ENCODE results near the gene CUTC.

The CUTC gene

DNA sequence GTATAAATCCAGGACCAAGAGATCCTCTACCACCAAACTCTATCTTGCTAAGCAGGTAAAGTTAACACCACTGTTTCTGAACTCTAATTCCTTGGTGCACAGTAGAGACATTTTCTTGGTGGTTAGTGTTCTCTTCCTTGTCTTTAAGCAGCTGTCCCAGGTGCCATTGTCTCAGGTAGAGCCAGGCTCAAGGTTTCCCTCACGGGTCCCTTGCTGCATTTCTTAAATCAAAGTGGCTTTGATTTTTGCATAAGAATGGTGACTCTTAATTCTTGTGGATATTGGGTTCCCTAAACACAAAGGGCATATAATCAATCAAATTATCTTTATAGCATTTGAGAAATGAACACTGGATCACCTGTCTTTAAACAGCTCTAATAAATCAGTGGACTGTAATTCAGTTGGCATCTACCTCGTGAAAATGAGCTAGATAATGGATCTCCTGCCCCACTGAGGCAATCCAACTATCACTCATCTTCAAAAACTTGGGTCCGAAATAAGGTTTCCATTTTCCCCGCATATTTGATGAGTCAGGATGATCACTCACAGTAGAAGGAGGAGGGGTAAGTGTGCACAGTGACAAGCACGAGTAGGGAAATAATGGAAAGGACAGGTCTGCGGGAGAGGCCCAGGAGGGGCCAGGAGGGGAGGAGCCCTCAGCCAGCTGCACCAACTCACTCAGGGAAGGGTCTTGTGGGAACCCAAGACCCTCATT is 52.9 kb downstream of the CUTC start:
- no peaks in the 10 kb centered on the region for H3K27me3 ChIP-seq (ENCODE audit: insufficient read depth, poor library complexity, severe bottlenecking)
- TF ChIP-seq, protein P1, sequence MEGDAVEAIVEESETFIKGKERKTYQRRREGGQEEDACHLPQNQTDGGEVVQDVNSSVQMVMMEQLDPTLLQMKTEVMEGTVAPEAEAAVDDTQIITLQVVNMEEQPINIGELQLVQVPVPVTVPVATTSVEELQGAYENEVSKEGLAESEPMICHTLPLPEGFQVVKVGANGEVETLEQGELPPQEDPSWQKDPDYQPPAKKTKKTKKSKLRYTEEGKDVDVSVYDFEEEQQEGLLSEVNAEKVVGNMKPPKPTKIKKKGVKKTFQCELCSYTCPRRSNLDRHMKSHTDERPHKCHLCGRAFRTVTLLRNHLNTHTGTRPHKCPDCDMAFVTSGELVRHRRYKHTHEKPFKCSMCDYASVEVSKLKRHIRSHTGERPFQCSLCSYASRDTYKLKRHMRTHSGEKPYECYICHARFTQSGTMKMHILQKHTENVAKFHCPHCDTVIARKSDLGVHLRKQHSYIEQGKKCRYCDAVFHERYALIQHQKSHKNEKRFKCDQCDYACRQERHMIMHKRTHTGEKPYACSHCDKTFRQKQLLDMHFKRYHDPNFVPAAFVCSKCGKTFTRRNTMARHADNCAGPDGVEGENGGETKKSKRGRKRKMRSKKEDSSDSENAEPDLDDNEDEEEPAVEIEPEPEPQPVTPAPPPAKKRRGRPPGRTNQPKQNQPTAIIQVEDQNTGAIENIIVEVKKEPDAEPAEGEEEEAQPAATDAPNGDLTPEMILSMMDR (IDR thresholded peaks at IDR 0.05; ENCODE audit: poor library complexity, severe bottlenecking): no peak
- H3K9me3 ChIP-seq (ENCODE audit: severe bottlenecking): no peaks in the 10 kb centered on the region
- H3K27ac ChIP-seq (ENCODE audit: poor library complexity, severe bottlenecking): peak overlapping the region; percentile 74
- H3K4me1 ChIP-seq (ENCODE audit: insufficient read depth, poor library complexity, severe bottlenecking): peaks cover 34% of the 10 kb centered on the region
- ATAC-seq (ENCODE audit: low read depth) (no peak), DNase-seq (ENCODE audit: low spot score) (no peak)
- H3K4me3 ChIP-seq (ENCODE audit: severe bottlenecking): no peak overlapping the region
- H3K36me3 ChIP-seq (ENCODE audit: low read depth): no peaks in the 10 kb centered on the region

DNA sequence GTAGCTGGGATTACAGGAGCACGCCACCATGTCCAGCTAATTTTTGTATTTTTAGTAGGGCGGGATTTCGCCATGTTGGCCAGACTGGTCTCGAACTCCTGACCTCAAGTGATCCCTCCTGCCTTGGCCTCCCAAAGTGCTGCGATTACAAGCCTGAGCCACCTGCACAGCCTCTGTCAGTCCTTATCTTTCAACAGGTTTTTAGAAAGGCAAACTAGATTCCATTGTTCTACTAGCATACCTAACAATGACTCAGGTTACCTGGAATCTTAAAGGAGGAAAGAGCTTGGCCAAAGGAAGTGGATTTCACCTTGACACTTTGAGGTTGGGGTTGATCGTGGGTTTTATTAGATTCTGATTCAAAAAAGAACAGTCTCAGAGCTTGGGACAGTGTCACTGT is 53.6 kb downstream of the CUTC start:
- TF ChIP-seq, protein P1 (IDR thresholded peaks at IDR 0.05; ENCODE audit: poor library complexity, severe bottlenecking): no peak
- no peaks in the 10 kb centered on the region for H3K9me3 ChIP-seq (ENCODE audit: severe bottlenecking)
- H3K27me3 ChIP-seq (ENCODE audit: insufficient read depth, poor library complexity, severe bottlenecking): no peaks in the 10 kb centered on the region
- no peak overlapping the region for H3K4me3 ChIP-seq (ENCODE audit: severe bottlenecking)
- H3K36me3 ChIP-seq (ENCODE audit: low read depth): no peaks in the 10 kb centered on the region
- ATAC-seq (ENCODE audit: low read depth) (peak; percentile 95), DNase-seq (ENCODE audit: low spot score) (no peak)
- peaks cover 28% of the 10 kb centered on the region for H3K4me1 ChIP-seq (ENCODE audit: insufficient read depth, poor library complexity, severe bottlenecking)
- H3K27ac ChIP-seq (ENCODE audit: poor library complexity, severe bottlenecking): peak overlapping the region; percentile 74

GRCh38 chr10:99787311-99787710 is 55.3 kb downstream of the CUTC start:
- TF ChIP-seq, protein P1 (IDR thresholded peaks at IDR 0.05; ENCODE audit: poor library complexity, severe bottlenecking): no peak
- Histone ChIP-seq H3K27me3 (ENCODE audit: insufficient read depth, poor library complexity, severe bottlenecking) (no peaks in the 10 kb centered on the region), H3K27ac (ENCODE audit: poor library complexity, severe bottlenecking) (no peak overlapping the region), H3K4me1 (ENCODE audit: insufficient read depth, poor library complexity, severe bottlenecking) (peaks cover 21% of the 10 kb centered on the region), H3K36me3 (ENCODE audit: low read depth) (no peaks in the 10 kb centered on the region), H3K9me3 (ENCODE audit: severe bottlenecking) (no peaks in the 10 kb centered on the region), H3K4me3 (ENCODE audit: severe bottlenecking) (no peak overlapping the region)
- no peak for DNase-seq (ENCODE audit: low spot score)
- no peak for ATAC-seq (ENCODE audit: low read depth)

DNA sequence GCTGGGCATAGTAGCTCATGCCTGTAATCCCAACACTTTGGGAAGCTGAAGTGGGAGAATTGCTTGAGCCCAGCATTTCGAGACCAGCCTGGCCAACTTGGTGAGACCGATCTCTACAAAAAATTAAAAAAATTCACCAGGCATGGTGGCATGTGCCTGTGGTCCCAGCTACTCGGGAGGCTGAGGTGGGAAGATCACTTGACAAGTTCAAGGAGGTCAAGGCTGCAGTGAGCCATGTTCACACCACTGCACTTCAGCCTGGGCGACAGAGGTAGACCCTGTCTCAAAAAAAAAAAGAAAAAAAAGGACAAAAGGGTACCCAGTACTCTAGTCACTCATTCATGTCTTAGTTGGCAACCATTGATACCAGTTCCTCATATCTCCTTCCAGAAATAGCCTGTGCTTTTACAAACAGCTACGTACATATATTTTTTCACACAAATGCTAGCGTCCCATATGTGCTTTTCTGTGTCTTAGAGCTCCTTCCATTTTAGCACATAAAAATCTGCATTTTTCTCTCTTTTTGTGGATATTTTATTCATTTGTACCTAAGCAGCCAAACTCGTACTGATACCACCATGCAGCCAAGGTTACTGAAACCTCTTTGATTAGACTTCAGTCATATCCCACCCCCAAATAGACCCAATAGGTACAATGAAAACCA is 55.9 kb downstream of the CUTC start:
- Histone ChIP-seq H3K4me3 (ENCODE audit: severe bottlenecking) (no peak overlapping the region), H3K36me3 (ENCODE audit: low read depth) (no peaks in the 10 kb centered on the region), H3K27ac (ENCODE audit: poor library complexity, severe bottlenecking) (no peak overlapping the region), H3K27me3 (ENCODE audit: insufficient read depth, poor library complexity, severe bottlenecking) (no peaks in the 10 kb centered on the region), H3K4me1 (ENCODE audit: insufficient read depth, poor library complexity, severe bottlenecking) (peaks cover 21% of the 10 kb centered on the region), H3K9me3 (ENCODE audit: severe bottlenecking) (no peaks in the 10 kb centered on the region)
- TF ChIP-seq, protein P1 (IDR thresholded peaks at IDR 0.05; ENCODE audit: poor library complexity, severe bottlenecking): no peak
- ATAC-seq (ENCODE audit: low read depth) (no peak), DNase-seq (ENCODE audit: low spot score) (no peak)
